Measurements from ENCODE around the gene CDK5RAP2. TPM values are rescaled to one million over a fixed set of nuclear protein-coding genes. Genes with fewer than 3 reads are reported as not detected.

CDK5RAP2 gene
- total RNA-seq, 2 experiments from 2014 or later: 76.0 to 81.6 TPM

DNA sequence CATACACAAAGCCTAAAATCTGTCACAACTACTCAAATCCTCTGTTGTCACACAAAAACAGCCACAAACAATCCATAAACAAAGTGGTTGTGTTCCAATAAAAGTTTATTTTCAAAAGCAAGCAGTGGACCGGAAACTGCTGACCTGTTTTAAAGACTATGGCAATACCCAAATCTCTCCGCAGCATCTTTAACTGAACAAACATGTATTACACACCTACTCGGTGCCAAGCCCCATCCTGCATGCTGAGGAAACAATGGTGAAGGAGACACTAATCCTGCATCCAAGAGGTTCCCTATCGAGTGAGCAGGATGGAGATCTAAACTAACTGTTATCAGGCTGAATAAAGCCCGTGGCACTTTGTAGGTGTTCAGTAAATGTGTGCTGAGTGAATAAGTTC is 11.2 kb downstream of the CDK5RAP2 start:
- peaks cover 12% of the 10 kb centered on the region; the same call in 1 of the 2 replicates for H4K20me1 ChIP-seq (ENCODE audit: insufficient read depth, low read length)
- peaks cover 87% of the 10 kb centered on the region for H3K36me3 ChIP-seq (ENCODE audit: insufficient read depth, low read length)
- TF ChIP-seq EZH2phosphoT487 (IDR thresholded peaks at IDR 0.05; ENCODE audit: borderline replicate concordance, low read depth, low read length) (no peak), CTCF (conservative IDR thresholded peaks at IDR 0.05; ENCODE audit: low read length) (no peak)
- H3K4me2 ChIP-seq (ENCODE audit: low read length): no peak overlapping the region
- no peak overlapping the region for H2AFZ ChIP-seq (ENCODE audit: low read length)
- no peak for DNase-seq (ENCODE audit: low spot score)
- no peaks in the 10 kb centered on the region for H3K4me1 ChIP-seq (ENCODE audit: insufficient read depth, low read length, poor library complexity, severe bottlenecking)
- H3K9me2 ChIP-seq (ENCODE audit: insufficient read depth, low read length): no peaks in the 10 kb centered on the region
- intact Hi-C loops (cut with micrococcal nuclease; ENCODE audit: unreplicated experiment): no loop called here
- peaks cover 22% of the 10 kb centered on the region for H3K79me2 ChIP-seq (ENCODE audit: insufficient read depth, low read depth, low read length)
- H3K27ac ChIP-seq (ENCODE audit: low read depth, low read length, poor library complexity, severe bottlenecking): no peak overlapping the region
- POLR2A ChIA-PET: no interaction called here
- no TSS peak for BruUV-seq (replicated peaks)
- no peaks in the 10 kb centered on the region for H3K9me3 ChIP-seq (ENCODE audit: low read length)
- no peak overlapping the region for H3K4me3 ChIP-seq (ENCODE audit: low read depth, low read length, poor library complexity, severe bottlenecking)
- CTCF ChIA-PET (ENCODE audit: unreplicated experiment): no interaction called here

DNA sequence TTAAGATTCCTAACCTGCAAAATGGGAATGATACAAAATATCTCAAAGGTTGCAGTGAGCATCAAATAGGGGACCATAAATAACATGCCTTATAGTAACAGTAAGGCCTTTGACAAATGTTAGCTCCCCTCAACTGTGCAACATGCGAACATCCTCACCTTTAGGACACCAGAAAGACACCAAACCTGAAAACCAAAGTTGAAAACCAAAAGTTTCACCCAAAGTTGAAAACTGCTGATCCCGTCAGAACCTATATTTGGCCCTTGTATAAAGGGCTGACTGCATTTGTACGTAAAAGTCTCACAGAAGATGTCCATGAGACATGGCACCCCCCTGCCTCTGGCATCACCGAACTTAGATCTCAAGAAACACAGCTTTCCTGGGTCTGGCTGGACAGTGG is 12.1 kb downstream of the CDK5RAP2 start:
- CTCF ChIA-PET (ENCODE audit: unreplicated experiment): no interaction called here
- TF ChIP-seq CTCF (conservative IDR thresholded peaks at IDR 0.05; ENCODE audit: low read length) (no peak), EZH2phosphoT487 (IDR thresholded peaks at IDR 0.05; ENCODE audit: borderline replicate concordance, low read depth, low read length) (no peak)
- no peak overlapping the region for H3K4me3 ChIP-seq (ENCODE audit: low read depth, low read length, poor library complexity, severe bottlenecking)

GRCh38 chr9:120567081-120567480 is 12.9 kb downstream of the CDK5RAP2 start:
- ChIA-PET CTCF (ENCODE audit: unreplicated experiment) (interaction anchor here (1.0 kb wide), 1 partner anchor 17 kb away, joined by 3 read pairs; no protein-coding TSS in a partner anchor), POLR2A (interaction anchor here (1.0 kb wide), 1 partner anchor 9 kb away, joined by 5 read pairs; no protein-coding TSS in a partner anchor)
- Histone ChIP-seq H3K4me1 (ENCODE audit: insufficient read depth, low read length, poor library complexity, severe bottlenecking) (no peaks in the 10 kb centered on the region), H3K36me3 (ENCODE audit: insufficient read depth, low read length) (peaks cover 96% of the 10 kb centered on the region), H3K27ac (ENCODE audit: low read depth, low read length, poor library complexity, severe bottlenecking) (no peak overlapping the region), H3K9me3 (ENCODE audit: low read length) (no peaks in the 10 kb centered on the region), H3K79me2 (ENCODE audit: insufficient read depth, low read depth, low read length) (peaks cover 7% of the 10 kb centered on the region; the same call in 1 of the 2 replicates), H3K4me2 (ENCODE audit: low read length) (no peak overlapping the region), H4K20me1 (ENCODE audit: insufficient read depth, low read length) (0 out of 2 replicates have a peak, but pooled peaks cover 6% of the 10 kb centered on the region), H3K9me2 (ENCODE audit: insufficient read depth, low read length) (no peaks in the 10 kb centered on the region), H2AFZ (ENCODE audit: low read length) (no peak overlapping the region), H3K4me3 (ENCODE audit: low read depth, low read length, poor library complexity, severe bottlenecking) (no peak overlapping the region)
- TF ChIP-seq EZH2phosphoT487 (IDR thresholded peaks at IDR 0.05; ENCODE audit: borderline replicate concordance, low read depth, low read length) (no peak), CTCF (conservative IDR thresholded peaks at IDR 0.05; ENCODE audit: low read length) (no peak)
- intact Hi-C loops (cut with micrococcal nuclease; ENCODE audit: unreplicated experiment): no loop called here
- BruUV-seq (replicated peaks): no TSS peak
- no peak for DNase-seq (ENCODE audit: low spot score)

More for the DNA sequence above, 12.1 kb downstream of the CDK5RAP2 start:
- BruUV-seq (replicated peaks): no TSS peak
- H3K4me2 ChIP-seq (ENCODE audit: low read length): no peak overlapping the region
- peaks cover 10% of the 10 kb centered on the region; the same call in 1 of the 2 replicates for H4K20me1 ChIP-seq (ENCODE audit: insufficient read depth, low read length)
- no peaks in the 10 kb centered on the region for H3K9me2 ChIP-seq (ENCODE audit: insufficient read depth, low read length)
- H3K9me3 ChIP-seq (ENCODE audit: low read length): no peaks in the 10 kb centered on the region
- intact Hi-C loops (cut with micrococcal nuclease; ENCODE audit: unreplicated experiment): no loop called here
- no peaks in the 10 kb centered on the region for H3K4me1 ChIP-seq (ENCODE audit: insufficient read depth, low read length, poor library complexity, severe bottlenecking)
- POLR2A ChIA-PET: no interaction called here
- DNase-seq (ENCODE audit: low spot score): no peak
- peaks cover 96% of the 10 kb centered on the region for H3K36me3 ChIP-seq (ENCODE audit: insufficient read depth, low read length)
- no peak overlapping the region for H2AFZ ChIP-seq (ENCODE audit: low read length)
- peaks cover 12% of the 10 kb centered on the region; the same call in 1 of the 2 replicates for H3K79me2 ChIP-seq (ENCODE audit: insufficient read depth, low read depth, low read length)
- no peak overlapping the region for H3K27ac ChIP-seq (ENCODE audit: low read depth, low read length, poor library complexity, severe bottlenecking)

Data from OCI-LY7 (cell line).